Measurements from ENCODE around the gene CCL16.

The CCL16 gene

GRCh38 chr17:35981246-35981645 is at the start of gene CCL16:
Gene CCL16 (minus strand): TSS chr17:35981497. CDS start chr17:35981420, 77 bp downstream.
- no peak within 1 kb of the TSS for H3K4me3 ChIP-seq (ENCODE audit: low read depth, low read length)
- TF ChIP-seq CTCF (IDR thresholded peaks at IDR 0.05; ENCODE audit: low read depth, low read length), result no peak

GRCh38 chr17:36030956-36031355 is 49.7 kb upstream of the CCL16 start:
- Histone ChIP-seq H3K27ac (no peak overlapping the region), H3K27me3 (ENCODE audit: insufficient read depth, low read depth, severe bottlenecking) (no peaks in the 10 kb centered on the region), H3K4me3 (ENCODE audit: low read depth, low read length) (no peak overlapping the region), H3K36me3 (no peaks in the 10 kb centered on the region), H3K9me3 (ENCODE audit: severe bottlenecking) (no peaks in the 10 kb centered on the region)
- DNase-seq, result no peak
- no peak for TF ChIP-seq CTCF (IDR thresholded peaks at IDR 0.05; ENCODE audit: low read depth, low read length)

More at GRCh38 chr17:35981246-35981645, at the start of gene CCL16:
- H3K27ac ChIP-seq, result no peak within 1 kb of the TSS
- H3K27me3 ChIP-seq (ENCODE audit: insufficient read depth, low read depth, severe bottlenecking), result no peaks in the 10 kb centered on the region
- no peak for DNase-seq
- H3K9me3 ChIP-seq (ENCODE audit: severe bottlenecking), result no peaks in the 10 kb centered on the region
- no peaks in the 10 kb centered on the region for H3K36me3 ChIP-seq

GRCh38 chr17:36027761-36028160 is 46.5 kb upstream of the CCL16 start:
- Histone ChIP-seq H3K9me3 (ENCODE audit: severe bottlenecking) (peaks cover 3% of the 10 kb centered on the region), H3K36me3 (no peaks in the 10 kb centered on the region), H3K4me3 (ENCODE audit: low read depth, low read length) (no peak overlapping the region), H3K27ac (no peak overlapping the region), H3K27me3 (ENCODE audit: insufficient read depth, low read depth, severe bottlenecking) (no peaks in the 10 kb centered on the region)
- no peak for DNase-seq
- no peak for TF ChIP-seq CTCF (IDR thresholded peaks at IDR 0.05; ENCODE audit: low read depth, low read length)

- no peak overlapping the region for H3K4me3 ChIP-seq (ENCODE audit: low read depth, low read length)
- no peak for TF ChIP-seq CTCF (IDR thresholded peaks at IDR 0.05; ENCODE audit: low read depth, low read length)
- DNase-seq, result no peak
- no peaks in the 10 kb centered on the region for H3K27me3 ChIP-seq (ENCODE audit: insufficient read depth, low read depth, severe bottlenecking)
- H3K27ac ChIP-seq, result no peak overlapping the region
- no peaks in the 10 kb centered on the region for H3K36me3 ChIP-seq
- peaks cover 4% of the 10 kb centered on the region for H3K9me3 ChIP-seq (ENCODE audit: severe bottlenecking)
These were observed 43.0 kb upstream of the CCL16 start for GRCh38 chr17:36024106-36024869.

- no peak for TF ChIP-seq CTCF (IDR thresholded peaks at IDR 0.05; ENCODE audit: low read depth, low read length)
- Histone ChIP-seq H3K9me3 (ENCODE audit: severe bottlenecking) (peaks cover 4% of the 10 kb centered on the region), H3K27me3 (ENCODE audit: insufficient read depth, low read depth, severe bottlenecking) (no peaks in the 10 kb centered on the region), H3K27ac (no peak overlapping the region), H3K36me3 (no peaks in the 10 kb centered on the region), H3K4me3 (ENCODE audit: low read depth, low read length) (no peak overlapping the region)
- no peak for DNase-seq
These were observed 38.1 kb upstream of the CCL16 start for GRCh38 chr17:36019423-36019822.

- Histone ChIP-seq H3K27ac (no peak within 1 kb of the TSS), H3K4me3 (ENCODE audit: low read depth, low read length) (no peak within 1 kb of the TSS), H3K27me3 (ENCODE audit: insufficient read depth, low read depth, severe bottlenecking) (no peaks in the 10 kb centered on the region), H3K9me3 (ENCODE audit: severe bottlenecking) (peaks cover 1% of the 10 kb centered on the region), H3K36me3 (no peaks in the 10 kb centered on the region)
- no peak for TF ChIP-seq CTCF (IDR thresholded peaks at IDR 0.05; ENCODE audit: low read depth, low read length)
- DNase-seq, result no peak
These were observed 36.5 kb upstream of the CCL16 start, which contains the start of gene CCL23 for GRCh38 chr17:36017799-36018198. Gene CCL23 (minus strand): TSS chr17:36017972. CDS start chr17:36017897, 75 bp downstream.
